Left lobe of liver (tissue), 2 donors: Measurements from ENCODE around the gene TTC22. TPM values are rescaled to one million over a fixed set of nuclear protein-coding genes. Genes with fewer than 3 reads are reported as not detected.
A peak's percentile ranks its signal among the peaks of the same experiment; 100 is the strongest.

ENCODE experiments used
- ATAC-seq: fragments of 200-7000 bp; cut with Tn5 transposase; one replicate; pipeline ENCODE4 v1.9.1; 2020; ENCODE audit warnings: mild to moderate bottlenecking, moderate library complexity
- DNase-seq: peaks from one replicate; pipeline ENCODE4 v3.0.0-alpha.2; 2020; ENCODE audit warnings: low spot score
- total RNA-seq: library from RNA; stranded (reverse); gene quantifications from one replicate; pipeline ENCODE4 v1.2.1, GENCODE V29; 2021
- donor health status: DM: no; HTN: no; CAD: no; lungs with moderate emphysema.
- donor health status: DM: no; HTN: yes; CAD: no.

TTC22 gene
- total RNA-seq, 1 donor from 2014 or later: 4.4 TPM

GRCh38 chr1:54810153-54810942 is 9.2 kb upstream of the TTC22 start:
- ATAC-seq: peak; percentile 92
- DNase-seq: peak; percentile 82

- no peak for ATAC-seq
- DNase-seq: peak; percentile 44
These were observed 8.5 kb upstream of the TTC22 start for GRCh38 chr1:54809496-54810074.

DNA sequence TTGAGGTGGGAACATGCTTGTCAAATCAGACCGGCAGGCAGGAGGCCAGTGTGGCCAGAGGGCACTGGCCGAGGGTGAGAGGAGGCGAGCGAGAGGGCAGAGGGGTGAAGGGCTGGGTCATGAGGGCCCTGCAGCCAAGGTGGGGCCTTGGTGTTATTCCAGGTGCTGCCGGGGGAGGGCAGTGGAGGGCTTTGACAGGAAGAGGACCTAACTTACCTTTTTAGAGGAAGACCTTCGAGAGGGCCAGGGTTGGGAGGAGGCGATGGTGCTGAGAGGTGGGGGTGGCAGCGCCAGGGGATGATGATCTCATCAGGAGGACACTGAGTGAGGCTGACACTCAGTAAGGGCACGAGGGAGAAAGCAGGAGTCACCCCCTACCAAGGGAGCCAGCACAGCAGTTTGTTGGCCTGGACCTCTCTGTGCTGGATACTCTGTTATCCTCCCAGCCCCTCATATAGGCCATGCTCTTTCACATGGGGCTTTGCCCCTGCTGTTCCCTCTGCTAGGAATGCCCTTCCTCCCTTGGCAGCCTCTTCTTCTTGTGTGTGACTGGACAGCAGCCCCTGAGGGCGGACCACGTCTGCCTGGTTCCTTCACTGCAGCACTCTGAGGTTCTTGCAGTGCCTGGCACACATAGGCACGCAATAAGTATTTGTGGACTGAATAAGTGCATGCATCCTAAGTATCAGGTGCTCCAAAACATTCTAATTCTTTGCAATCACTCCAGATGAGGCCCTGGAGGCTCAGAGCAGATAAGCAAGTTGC is 7.5 kb upstream of the TTC22 start:
- ATAC-seq (peak; percentile 41), DNase-seq (peak; percentile 70)

DNA sequence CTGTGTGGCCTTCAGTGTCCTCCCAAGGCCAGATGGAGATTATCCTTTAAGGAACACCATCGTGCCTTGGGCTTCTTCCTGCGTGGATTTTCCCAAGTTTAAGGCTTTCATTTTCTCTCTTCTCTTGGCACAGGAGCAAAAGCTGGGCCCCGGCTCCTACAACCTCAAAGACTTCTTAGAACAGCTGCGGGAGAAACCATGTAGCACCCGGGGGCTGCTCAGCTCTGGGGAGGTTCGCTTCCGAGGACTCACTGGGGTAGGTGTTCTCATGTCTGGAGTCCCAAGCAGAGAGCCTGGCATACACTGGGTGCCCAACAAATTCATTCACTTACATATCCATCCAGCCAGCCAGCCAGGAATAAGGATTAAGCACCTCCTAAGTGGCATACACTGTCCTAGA is 6.6 kb upstream of the TTC22 start:
- peak; percentile 33 for DNase-seq
- no peak for ATAC-seq

- DNase-seq (peak; percentile 48), ATAC-seq (no peak)
These were observed 5.9 kb upstream of the TTC22 start for GRCh38 chr1:54806931-54807611.

DNA sequence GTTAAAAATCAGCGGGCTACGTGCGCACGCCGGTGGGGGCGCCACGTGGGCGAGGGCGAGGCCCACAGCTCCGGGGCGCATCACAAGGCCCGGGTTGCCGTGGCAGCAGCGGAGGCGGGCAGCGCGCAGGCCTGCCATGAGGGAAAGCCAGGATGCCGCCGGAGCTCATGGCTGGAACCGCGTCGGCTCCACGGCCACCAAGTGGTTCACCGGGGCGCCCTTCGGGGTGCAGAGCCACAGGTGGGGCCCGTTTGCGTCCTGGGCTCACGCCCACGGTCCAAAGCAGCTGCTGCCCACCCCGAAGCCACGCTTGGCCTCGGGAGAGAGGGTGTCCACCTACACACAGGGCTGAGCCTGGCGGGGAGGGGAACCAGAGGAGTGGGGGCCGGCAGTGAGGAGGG is 4.9 kb upstream of the TTC22 start:
- ATAC-seq (no peak), DNase-seq (peak; percentile 39)

- ATAC-seq (no peak), DNase-seq (no peak)
These were observed 4.3 kb upstream of the TTC22 start for GRCh38 chr1:54805466-54805865.

GRCh38 chr1:54804471-54805132 is 3.5 kb upstream of the TTC22 start:
- ATAC-seq (peak; percentile 46), DNase-seq (no peak)

GRCh38 chr1:54803761-54804470 is 2.8 kb upstream of the TTC22 start:
- peak; percentile 66 for ATAC-seq
- DNase-seq: peak; percentile 87

GRCh38 chr1:54800041-54800898 is 853 bp downstream of the TTC22 start:
- DNase-seq: no peak
- peak; percentile 37 for ATAC-seq

- ATAC-seq (peak; percentile 50), DNase-seq (peak; percentile 68)
These were observed 2.1 kb downstream of the TTC22 start for GRCh38 chr1:54798769-54799641.

DNA sequence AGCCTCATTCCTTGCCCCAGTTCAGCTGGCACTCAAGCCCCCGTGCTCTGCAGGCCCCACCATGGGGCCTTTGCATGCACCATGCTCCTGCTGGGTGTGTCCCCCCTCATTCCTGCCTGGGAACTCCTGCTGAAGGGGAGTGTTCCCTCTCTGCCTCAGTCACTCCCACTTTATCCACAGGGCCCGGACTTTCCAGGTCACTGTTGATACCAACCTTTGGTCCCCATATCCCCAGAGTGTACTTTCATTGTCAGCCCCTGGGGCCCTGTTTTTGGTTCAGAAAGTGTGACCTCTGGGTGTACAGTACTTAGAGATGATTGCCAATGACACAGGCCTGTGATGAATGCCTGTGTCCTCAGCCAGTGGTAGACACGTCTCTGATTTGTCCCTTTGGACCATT is 2.9 kb downstream of the TTC22 start:
- ATAC-seq (no peak), DNase-seq (no peak)

DNA sequence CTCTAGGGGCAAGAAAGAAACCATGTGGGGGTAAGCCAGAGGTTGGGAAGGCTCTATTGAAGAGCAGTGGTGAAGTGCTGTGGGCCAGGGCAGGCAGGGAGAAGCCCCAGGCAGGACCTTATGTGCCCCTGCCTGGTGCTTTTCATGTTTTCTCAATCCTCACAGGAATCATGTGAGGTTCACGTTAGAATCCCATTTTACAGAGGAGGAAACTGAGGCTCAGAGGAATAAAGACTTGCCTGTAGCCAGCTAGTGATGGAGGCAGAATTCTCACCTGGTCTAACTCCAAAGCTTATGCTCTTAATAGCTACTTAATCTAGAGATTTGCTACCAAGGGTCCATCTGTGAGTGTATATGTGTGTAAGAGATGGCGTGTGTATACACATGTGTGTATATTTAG is 4.2 kb downstream of the TTC22 start:
- DNase-seq (no peak), ATAC-seq (no peak)

DNA sequence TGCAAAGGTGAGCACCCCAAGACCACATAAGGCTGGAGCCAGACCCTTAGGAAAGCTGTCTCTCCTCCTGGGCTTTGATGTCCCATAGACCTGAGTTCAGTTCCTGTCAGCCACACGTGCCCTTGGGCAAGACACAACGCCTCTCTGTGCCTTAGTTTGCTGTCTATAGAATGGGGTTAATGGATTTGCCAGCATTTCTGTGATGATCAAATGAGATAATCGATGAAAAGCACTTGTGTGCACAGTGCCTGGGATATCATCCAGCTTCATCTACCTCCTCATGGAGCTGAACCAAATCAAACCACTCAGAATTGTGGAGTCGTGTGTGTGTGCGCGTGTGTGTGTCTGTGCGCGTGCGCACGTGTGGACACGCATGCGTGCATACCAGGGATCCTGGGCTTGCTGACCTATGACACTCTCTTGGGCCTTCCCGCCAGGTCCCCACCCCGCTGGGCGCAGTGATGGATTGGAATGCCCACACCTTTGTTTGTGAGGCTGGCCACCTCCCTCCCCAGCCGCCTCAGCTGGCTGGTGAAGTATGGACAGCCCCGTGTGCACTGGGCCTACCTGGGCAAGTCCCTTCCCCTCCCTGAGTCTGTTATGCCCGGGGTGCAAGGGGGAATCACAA is 5.2 kb downstream of the TTC22 start:
- no peak for ATAC-seq
- DNase-seq: no peak

GRCh38 chr1:54795356-54795665 is 5.8 kb downstream of the TTC22 start:
- ATAC-seq: no peak
- no peak for DNase-seq

DNA sequence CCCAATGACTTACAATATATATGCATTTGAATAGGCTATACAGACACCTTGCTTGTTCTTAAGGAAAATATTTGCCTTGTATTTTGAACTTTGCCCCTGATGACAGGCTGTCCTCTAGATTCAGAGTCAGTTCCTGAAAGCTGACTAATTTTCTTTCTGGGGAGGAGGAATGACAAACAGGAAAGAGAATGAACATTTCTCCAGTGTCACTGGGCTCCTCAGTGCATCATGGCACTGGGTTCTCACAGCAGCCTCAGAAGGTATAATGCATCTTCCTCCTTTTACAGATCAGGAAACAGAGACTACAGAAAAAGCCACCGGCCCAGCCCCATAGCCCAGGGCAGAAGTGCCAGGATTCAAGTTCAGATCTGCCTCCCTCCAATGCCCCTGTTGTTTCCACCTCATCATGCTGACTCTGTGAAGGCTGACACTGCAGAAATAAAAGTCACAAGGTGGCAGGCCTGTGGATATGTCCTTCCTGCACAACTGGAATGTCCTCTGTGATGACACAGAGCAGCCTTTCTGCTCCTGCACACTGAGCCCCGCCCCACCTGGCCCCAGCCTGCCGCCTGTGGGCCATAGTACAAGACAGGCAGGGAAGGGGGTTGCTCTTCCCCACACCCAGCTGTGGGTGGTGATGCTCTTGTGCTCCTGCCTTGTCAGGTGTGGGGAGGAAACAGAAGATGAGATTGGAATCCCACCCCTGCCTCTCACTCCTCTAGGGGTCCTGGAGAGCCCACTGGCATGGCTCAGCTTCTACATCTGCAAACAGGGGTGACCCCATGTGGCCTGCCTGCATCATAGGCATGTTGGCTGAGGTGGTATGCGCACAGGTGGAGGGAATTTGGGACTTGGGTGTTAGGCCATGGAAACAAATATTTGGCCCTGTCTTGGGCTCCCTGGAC is 6.4 kb downstream of the TTC22 start:
- DNase-seq: no peak
- ATAC-seq: peak; percentile 78
